OCI-LY3 (cell line): ENCODE data around the gene GLRX2.

Experiments used
- CTCF ChIP-seq: fragments of 200-600, 300-600 bp; sonication (generic); IDR thresholded peaks from 2 replicates; pipeline ENCODE4 v1.5.1; 2014; ENCODE audit warnings: antibody characterized with exemption, low read length, low read depth
- EZH2phosphoT487 ChIP-seq: fragments of 200-600 bp; shearing (Covaris generic); IDR thresholded peaks from 2 replicates; pipeline ENCODE4 v1.6.1; 2018; ENCODE audit warnings: antibody characterized with exemption, mixed run types, low read depth

- no peak for TF ChIP-seq CTCF
- no peak for TF ChIP-seq EZH2phosphoT487
These were observed 5.7 kb upstream of the GLRX2 start for GRCh38 chr1:193110864-193111263.
